Activated naive CD8-positive, alpha-beta T cell treated with anti-CD3 and anti-CD28 coated beads for 36 hours (primary cell): ENCODE results near the gene ARHGAP28. TPM values are rescaled to one million over a fixed set of nuclear protein-coding genes. Genes with fewer than 3 reads are reported as not detected.

Experiments
- DNase-seq: peaks from one replicate; pipeline ENCODE4 v3.0.0; 2021
- H3K27ac Mint-ChIP-seq: one replicate; pipeline ENCODE4 v1.8.0; 2022; ENCODE audit warnings: mild to moderate bottlenecking, moderate library complexity, mixed read lengths
- H3K27me3 Mint-ChIP-seq: one replicate; pipeline ENCODE4 v1.8.0; 2022; ENCODE audit warnings: mild to moderate bottlenecking, mixed read lengths
- H3K36me3 Mint-ChIP-seq: one replicate; pipeline ENCODE4 v1.8.0; 2021; ENCODE audit warnings: mild to moderate bottlenecking, mixed read lengths
- H3K4me1 Mint-ChIP-seq: one replicate; pipeline ENCODE4 v1.8.0; 2021; ENCODE audit warnings: mixed read lengths
- H3K4me3 Mint-ChIP-seq: one replicate; pipeline ENCODE4 v1.8.0; 2022; ENCODE audit warnings: mild to moderate bottlenecking, moderate library complexity, mixed read lengths
- H3K9me3 Mint-ChIP-seq: one replicate; pipeline ENCODE4 v1.8.0; 2022; ENCODE audit warnings: mixed read lengths
- total RNA-seq, 2 experiments: library from RNA; stranded (reverse); gene quantifications; one replicate each; pipeline ENCODE4 v1.2.3, GENCODE V29; 2021

The ARHGAP28 gene
- total RNA-seq, 2 experiments from 2014 or later = not detected

- no peaks in the 10 kb centered on the region for H3K4me1 Mint-ChIP-seq
- no peak for DNase-seq
- no peak overlapping the region for H3K27ac Mint-ChIP-seq
- peaks cover 2% of the 10 kb centered on the region for H3K9me3 Mint-ChIP-seq
- H3K36me3 Mint-ChIP-seq = no peaks in the 10 kb centered on the region
- no peaks in the 10 kb centered on the region for H3K27me3 Mint-ChIP-seq
- H3K4me3 Mint-ChIP-seq = no peak overlapping the region
These were observed 16.1 kb downstream of the ARHGAP28 start for GRCh38 chr18:6745504-6746031.

- DNase-seq = no peak
- H3K27ac Mint-ChIP-seq = no peak overlapping the region
- H3K36me3 Mint-ChIP-seq = no peaks in the 10 kb centered on the region
- no peaks in the 10 kb centered on the region for H3K4me1 Mint-ChIP-seq
- no peak overlapping the region for H3K4me3 Mint-ChIP-seq
- peaks cover 2% of the 10 kb centered on the region for H3K9me3 Mint-ChIP-seq
- no peaks in the 10 kb centered on the region for H3K27me3 Mint-ChIP-seq
These were observed 17.0 kb downstream of the ARHGAP28 start for GRCh38 chr18:6746386-6746960.

- Mint-ChIP-seq H3K36me3 (no peaks in the 10 kb centered on the region), H3K27me3 (no peaks in the 10 kb centered on the region), H3K9me3 (peaks cover 2% of the 10 kb centered on the region), H3K27ac (no peak overlapping the region), H3K4me3 (no peak overlapping the region), H3K4me1 (no peaks in the 10 kb centered on the region)
- no peak for DNase-seq
These were observed 18.1 kb downstream of the ARHGAP28 start for GRCh38 chr18:6747646-6748045.

- H3K4me1 Mint-ChIP-seq = no peaks in the 10 kb centered on the region
- no peak overlapping the region for H3K27ac Mint-ChIP-seq
- H3K27me3 Mint-ChIP-seq = no peaks in the 10 kb centered on the region
- H3K36me3 Mint-ChIP-seq = no peaks in the 10 kb centered on the region
- DNase-seq = no peak
- no peak overlapping the region for H3K4me3 Mint-ChIP-seq
- H3K9me3 Mint-ChIP-seq = peaks cover 2% of the 10 kb centered on the region
These were observed 18.7 kb downstream of the ARHGAP28 start for GRCh38 chr18:6748241-6748640.

GRCh38 chr18:6750411-6750810, 20.9 kb downstream of the ARHGAP28 start:
- Mint-ChIP-seq H3K27me3 (no peaks in the 10 kb centered on the region), H3K36me3 (no peaks in the 10 kb centered on the region), H3K4me1 (no peaks in the 10 kb centered on the region), H3K4me3 (no peak overlapping the region), H3K27ac (no peak overlapping the region), H3K9me3 (peaks cover 2% of the 10 kb centered on the region)
- no peak for DNase-seq

- no peak overlapping the region for H3K27ac Mint-ChIP-seq
- H3K4me1 Mint-ChIP-seq = no peaks in the 10 kb centered on the region
- no peaks in the 10 kb centered on the region for H3K36me3 Mint-ChIP-seq
- no peaks in the 10 kb centered on the region for H3K27me3 Mint-ChIP-seq
- peaks cover 2% of the 10 kb centered on the region for H3K9me3 Mint-ChIP-seq
- DNase-seq = no peak
- H3K4me3 Mint-ChIP-seq = no peak overlapping the region
These were observed 21.7 kb downstream of the ARHGAP28 start for GRCh38 chr18:6751222-6751621.

GRCh38 chr18:6752202-6752860, 22.8 kb downstream of the ARHGAP28 start:
- H3K4me3 Mint-ChIP-seq = no peak overlapping the region
- no peaks in the 10 kb centered on the region for H3K9me3 Mint-ChIP-seq
- no peaks in the 10 kb centered on the region for H3K27me3 Mint-ChIP-seq
- no peaks in the 10 kb centered on the region for H3K36me3 Mint-ChIP-seq
- H3K27ac Mint-ChIP-seq = no peak overlapping the region
- no peak for DNase-seq
- H3K4me1 Mint-ChIP-seq = no peaks in the 10 kb centered on the region

- Mint-ChIP-seq H3K36me3 (no peaks in the 10 kb centered on the region), H3K4me1 (no peaks in the 10 kb centered on the region), H3K27ac (no peak overlapping the region), H3K9me3 (no peaks in the 10 kb centered on the region), H3K4me3 (no peak overlapping the region), H3K27me3 (no peaks in the 10 kb centered on the region)
- no peak for DNase-seq
These were observed 25.6 kb downstream of the ARHGAP28 start for GRCh38 chr18:6755107-6755506.

GRCh38 chr18:6757931-6758330, 28.4 kb downstream of the ARHGAP28 start:
- Mint-ChIP-seq H3K4me3 (no peak overlapping the region), H3K36me3 (no peaks in the 10 kb centered on the region), H3K4me1 (no peaks in the 10 kb centered on the region), H3K27ac (no peak overlapping the region), H3K27me3 (no peaks in the 10 kb centered on the region), H3K9me3 (no peaks in the 10 kb centered on the region)
- no peak for DNase-seq

GRCh38 chr18:6759579-6759978, 30.1 kb downstream of the ARHGAP28 start:
- Mint-ChIP-seq H3K9me3 (no peaks in the 10 kb centered on the region), H3K27ac (no peak overlapping the region), H3K4me1 (no peaks in the 10 kb centered on the region), H3K4me3 (no peak overlapping the region), H3K27me3 (no peaks in the 10 kb centered on the region), H3K36me3 (no peaks in the 10 kb centered on the region)
- DNase-seq = no peak

GRCh38 chr18:6763524-6763923, 34.0 kb downstream of the ARHGAP28 start:
- H3K4me3 Mint-ChIP-seq = no peak overlapping the region
- H3K36me3 Mint-ChIP-seq = no peaks in the 10 kb centered on the region
- DNase-seq = no peak
- H3K9me3 Mint-ChIP-seq = no peaks in the 10 kb centered on the region
- H3K4me1 Mint-ChIP-seq = no peaks in the 10 kb centered on the region
- H3K27ac Mint-ChIP-seq = no peak overlapping the region
- no peaks in the 10 kb centered on the region for H3K27me3 Mint-ChIP-seq

GRCh38 chr18:6764382-6764781, 34.9 kb downstream of the ARHGAP28 start:
- no peak overlapping the region for H3K27ac Mint-ChIP-seq
- no peaks in the 10 kb centered on the region for H3K27me3 Mint-ChIP-seq
- H3K9me3 Mint-ChIP-seq = no peaks in the 10 kb centered on the region
- H3K36me3 Mint-ChIP-seq = no peaks in the 10 kb centered on the region
- no peak for DNase-seq
- no peak overlapping the region for H3K4me3 Mint-ChIP-seq
- no peaks in the 10 kb centered on the region for H3K4me1 Mint-ChIP-seq

- Mint-ChIP-seq H3K9me3 (no peaks in the 10 kb centered on the region), H3K36me3 (no peaks in the 10 kb centered on the region), H3K4me3 (no peak overlapping the region), H3K27me3 (no peaks in the 10 kb centered on the region), H3K27ac (no peak overlapping the region), H3K4me1 (no peaks in the 10 kb centered on the region)
- no peak for DNase-seq
These were observed 44.3 kb downstream of the ARHGAP28 start for GRCh38 chr18:6773777-6774176.

GRCh38 chr18:6775237-6775636, 45.7 kb downstream of the ARHGAP28 start:
- no peak overlapping the region for H3K27ac Mint-ChIP-seq
- no peaks in the 10 kb centered on the region for H3K36me3 Mint-ChIP-seq
- no peak overlapping the region for H3K4me3 Mint-ChIP-seq
- no peak for DNase-seq
- H3K27me3 Mint-ChIP-seq = no peaks in the 10 kb centered on the region
- H3K9me3 Mint-ChIP-seq = no peaks in the 10 kb centered on the region
- no peaks in the 10 kb centered on the region for H3K4me1 Mint-ChIP-seq

- Mint-ChIP-seq H3K27ac (no peak overlapping the region), H3K4me1 (no peaks in the 10 kb centered on the region), H3K4me3 (no peak overlapping the region), H3K9me3 (no peaks in the 10 kb centered on the region), H3K27me3 (no peaks in the 10 kb centered on the region), H3K36me3 (no peaks in the 10 kb centered on the region)
- no peak for DNase-seq
These were observed 46.2 kb downstream of the ARHGAP28 start for GRCh38 chr18:6775702-6776101.

GRCh38 chr18:6776188-6776587, 46.7 kb downstream of the ARHGAP28 start:
- Mint-ChIP-seq H3K36me3 (no peaks in the 10 kb centered on the region), H3K9me3 (no peaks in the 10 kb centered on the region), H3K27me3 (no peaks in the 10 kb centered on the region), H3K4me1 (no peaks in the 10 kb centered on the region), H3K27ac (no peak overlapping the region), H3K4me3 (no peak overlapping the region)
- no peak for DNase-seq
